SU-DHL-6 (cell line): Measurements from ENCODE around the gene SLC12A8.

Source experiments
- CTCF ChIP-seq: fragments of 200-600 bp; sonication (generic); IDR thresholded peaks from one replicate; pipeline ENCODE4 v1.5.1; 2017; ENCODE audit warnings: antibody characterized with exemption, mild to moderate bottlenecking, low read length, moderate library complexity; ENCODE audit not compliant: insufficient read depth, poor library complexity, severe bottlenecking
- EZH2phosphoT487 ChIP-seq: fragments of 200-600 bp; sonication (generic), shearing (Covaris generic); conservative IDR thresholded peaks from 2 replicates; pipeline ENCODE4 v1.6.1; 2018; ENCODE audit warnings: mild to moderate bottlenecking, antibody characterized with exemption, low read length, moderate library complexity, mixed read lengths

GRCh38 chr3:125148836-125149235 lies 63.7 kb downstream of the SLC12A8 start:
- TF ChIP-seq CTCF (no peak), EZH2phosphoT487 (no peak)
